GM12875 (cell line): Measurements from ENCODE around the gene RIMS1.

Experiments
- H3K4me3 ChIP-seq: one replicate; pipeline ENCODE4 v1.5.1; 2011; ENCODE audit warnings: low read depth, low read length, control low read depth
- CTCF ChIP-seq: IDR thresholded peaks from 2 replicates; pipeline ENCODE4 v1.5.1; 2011; ENCODE audit warnings: low read depth, mild to moderate bottlenecking, control low read depth, inconsistent platforms, low read length, moderate library complexity, borderline replicate concordance; ENCODE audit not compliant: insufficient read depth

RIMS1 gene

GRCh38 chr6:72203983-72204382 is 317.6 kb downstream of the RIMS1 start:
- no peak for TF ChIP-seq CTCF
- no peak overlapping the region for H3K4me3 ChIP-seq

- TF ChIP-seq CTCF = no peak
- no peak overlapping the region for H3K4me3 ChIP-seq
Measured at GRCh38 chr6:72205500-72205899, 319.1 kb downstream of the RIMS1 start.

- no peak for TF ChIP-seq CTCF
- no peak overlapping the region for H3K4me3 ChIP-seq
Measured at GRCh38 chr6:72206606-72207005, 320.3 kb downstream of the RIMS1 start.

- no peak overlapping the region for H3K4me3 ChIP-seq
Measured at GRCh38 chr6:72212686-72213085, 326.3 kb downstream of the RIMS1 start.

GRCh38 chr6:72213654-72214053 is 327.3 kb downstream of the RIMS1 start:
- H3K4me3 ChIP-seq = no peak overlapping the region
- no peak for TF ChIP-seq CTCF

More at GRCh38 chr6:72212686-72213085, 326.3 kb downstream of the RIMS1 start:
- no peak for TF ChIP-seq CTCF

- no peak for TF ChIP-seq CTCF
- H3K4me3 ChIP-seq = no peak overlapping the region
Measured at GRCh38 chr6:72216222-72217068, 330.1 kb downstream of the RIMS1 start.

- H3K4me3 ChIP-seq = no peak overlapping the region
- no peak for TF ChIP-seq CTCF
Measured at GRCh38 chr6:72217626-72218025, 331.3 kb downstream of the RIMS1 start.
